CD4-positive, alpha-beta T cell treated with Interleukin-17A for 4 hours (primary cell): ENCODE data around the gene ACOXL.
"Not testable (repeated sequence)": the region's sequence is repeated elsewhere in the genome, so short reads cannot be mapped to it uniquely, and the experiment has no call there.

Experiments
- DNase-seq: peaks from one replicate; pipeline ENCODE4 v3.0.0-alpha.2; 2020; ENCODE audit warnings: mixed read lengths

Gene ACOXL

DNA sequence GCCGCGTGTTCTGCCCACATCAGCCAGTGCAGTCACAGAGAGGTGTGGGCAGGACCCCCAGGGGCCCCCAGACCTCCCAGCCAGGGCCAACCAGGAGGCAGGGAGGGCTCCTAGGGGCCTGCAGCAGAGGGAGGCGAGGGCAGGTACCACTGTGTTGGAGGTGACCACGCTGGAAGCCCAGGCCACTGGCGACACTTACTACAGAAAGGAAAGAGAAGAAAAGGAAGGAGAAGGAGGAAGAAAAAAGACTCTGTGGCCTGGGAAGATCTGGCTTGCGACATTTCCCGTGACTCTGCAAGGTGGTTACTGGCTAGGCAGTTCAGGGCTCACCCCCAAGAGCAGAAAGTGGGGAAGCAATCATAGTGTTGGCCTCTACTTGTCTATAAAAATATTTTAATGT is 290.3 kb downstream of the ACOXL start:
- DNase-seq, result no peak

DNA sequence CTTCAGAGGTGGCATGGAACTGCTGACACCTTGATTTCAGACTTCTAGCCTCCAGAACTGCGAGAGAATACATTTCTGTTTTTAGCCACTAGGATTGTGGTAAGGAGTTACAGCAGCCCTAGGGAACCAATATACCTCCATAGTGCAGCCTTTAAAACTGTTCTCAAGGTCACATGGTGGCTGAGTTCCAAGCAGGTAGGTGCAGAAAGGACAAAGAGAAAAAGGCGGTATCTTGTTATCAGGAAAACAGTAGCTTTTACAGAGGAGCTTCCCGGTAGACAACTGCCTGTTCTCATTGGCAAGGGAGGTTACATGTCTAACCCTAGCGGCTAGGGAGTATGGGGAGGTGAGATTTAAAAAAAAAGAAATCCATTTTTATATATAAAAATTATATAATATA is 292.1 kb downstream of the ACOXL start:
- no peak for DNase-seq

DNA sequence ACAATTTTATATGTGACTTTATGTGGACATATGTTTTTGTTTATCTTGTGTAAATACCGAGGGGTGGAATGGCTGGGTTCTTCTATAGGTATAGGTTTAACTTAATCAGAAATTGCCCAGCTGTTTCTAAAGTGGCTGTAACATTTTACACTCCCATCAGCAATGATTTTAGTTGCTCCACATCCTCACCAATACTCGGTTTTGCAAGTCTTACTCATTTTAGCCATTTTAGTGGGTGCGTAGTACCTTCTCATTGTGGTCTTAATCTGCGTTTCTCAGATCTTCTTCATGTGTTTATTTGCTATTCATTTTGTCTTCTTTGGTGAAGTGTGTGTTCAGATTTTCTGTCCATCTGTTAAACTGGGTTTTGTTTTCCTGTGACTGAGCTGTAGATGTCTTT is 292.9 kb downstream of the ACOXL start:
- no peak for DNase-seq

DNA sequence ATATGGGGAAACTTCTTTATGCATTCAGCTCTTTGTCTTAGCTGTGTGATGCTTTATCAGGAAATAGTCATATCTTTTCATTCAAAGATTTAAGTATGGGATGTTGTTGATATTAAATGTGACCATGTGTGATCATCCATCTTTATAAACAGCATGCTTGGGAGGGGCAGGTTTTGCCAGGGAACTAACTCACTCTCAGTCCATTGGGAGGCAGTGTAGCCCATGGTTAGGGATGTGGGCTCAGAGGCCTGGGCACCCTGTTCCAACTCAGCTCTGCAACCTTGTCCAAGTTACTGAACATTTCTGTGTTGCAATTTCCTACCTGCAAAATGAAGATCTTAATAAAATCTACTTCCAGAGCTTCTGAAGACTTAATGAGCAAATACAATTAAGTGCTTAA is 296.3 kb downstream of the ACOXL start:
- no peak for DNase-seq

DNA sequence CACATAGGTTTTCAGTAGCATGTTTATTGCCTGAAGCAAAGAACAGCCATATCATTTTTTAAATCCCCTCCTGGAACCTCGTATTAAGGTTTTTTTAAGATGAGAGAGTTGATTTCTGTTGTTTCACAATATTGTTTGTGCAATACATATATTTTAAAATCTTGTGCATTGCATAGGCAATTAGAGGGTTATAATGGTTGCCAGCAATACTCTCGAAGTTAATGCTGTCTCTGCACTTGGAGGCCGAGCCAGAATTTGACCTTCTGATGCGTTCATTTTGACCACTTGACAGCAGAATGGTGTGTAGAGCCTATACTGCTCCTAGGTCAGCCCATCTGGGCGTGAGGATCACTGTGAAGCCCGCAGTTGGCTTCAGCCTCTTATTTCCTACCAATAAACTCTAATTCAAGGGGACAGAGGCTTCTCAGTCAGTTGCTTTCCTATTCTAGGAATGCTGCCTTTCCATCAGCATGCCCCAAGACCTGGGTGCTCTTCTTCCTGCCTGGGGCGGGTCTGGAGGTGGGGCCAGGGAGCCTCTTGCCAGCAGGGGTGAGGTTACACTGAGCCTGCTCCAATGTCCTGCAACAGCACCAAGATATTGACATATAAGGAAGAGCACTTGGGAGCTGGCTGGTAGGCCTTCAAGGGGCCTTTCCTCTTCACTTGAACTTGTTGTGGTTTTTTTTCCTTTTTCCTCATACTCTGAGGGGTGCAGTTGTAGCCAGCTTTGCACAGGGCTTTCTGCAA is 297.0 kb downstream of the ACOXL start:
- DNase-seq, result no peak

DNA sequence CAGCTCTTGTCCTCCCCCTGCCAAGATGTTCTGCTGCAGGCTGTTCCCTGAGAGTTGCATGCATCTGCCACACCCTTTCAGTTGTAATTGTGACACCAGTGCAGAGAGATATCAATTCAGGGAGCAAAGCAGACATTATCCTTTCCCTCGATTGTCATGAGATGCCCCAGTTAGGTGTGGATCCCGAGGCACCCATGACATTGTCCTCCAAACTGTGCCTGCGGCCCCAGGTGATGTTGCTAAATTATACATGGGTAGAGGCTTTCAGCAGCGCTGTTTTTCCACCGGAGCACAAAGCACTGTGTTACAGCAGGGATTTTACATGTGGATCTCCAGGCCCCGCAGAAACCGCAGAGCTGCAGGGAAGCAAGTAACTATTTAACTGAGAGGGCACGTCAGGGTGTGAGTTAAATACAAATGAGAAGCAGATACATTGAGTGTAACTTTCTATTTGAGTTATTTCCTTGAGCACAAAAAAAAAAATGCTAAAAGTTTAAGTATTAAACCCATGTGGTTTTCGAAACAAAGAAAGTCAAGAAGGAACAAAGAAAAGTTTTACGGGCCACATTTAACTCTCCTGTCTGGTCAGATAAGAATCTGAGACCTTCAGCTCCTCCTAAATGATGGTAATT is 298.0 kb downstream of the ACOXL start:
- no peak for DNase-seq

DNA sequence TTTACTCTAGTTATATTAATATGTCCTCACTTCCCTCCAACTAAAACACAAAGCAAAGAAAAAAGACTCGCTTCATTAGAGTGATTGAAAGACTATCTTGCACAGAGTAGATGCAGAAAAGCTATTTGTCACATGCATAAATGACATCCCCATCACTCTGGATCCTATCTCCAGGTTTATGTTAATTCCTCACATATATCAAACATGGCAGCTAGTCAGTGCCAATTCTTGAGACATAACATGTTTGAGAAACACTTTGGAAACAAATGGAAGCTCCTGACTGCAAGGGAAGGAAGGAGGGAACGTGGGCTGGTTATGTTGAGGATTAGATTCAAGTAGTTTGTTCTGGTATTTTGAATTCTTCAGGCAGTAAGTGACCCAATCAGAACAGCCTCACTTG is 298.6 kb downstream of the ACOXL start:
- DNase-seq, result no peak

DNA sequence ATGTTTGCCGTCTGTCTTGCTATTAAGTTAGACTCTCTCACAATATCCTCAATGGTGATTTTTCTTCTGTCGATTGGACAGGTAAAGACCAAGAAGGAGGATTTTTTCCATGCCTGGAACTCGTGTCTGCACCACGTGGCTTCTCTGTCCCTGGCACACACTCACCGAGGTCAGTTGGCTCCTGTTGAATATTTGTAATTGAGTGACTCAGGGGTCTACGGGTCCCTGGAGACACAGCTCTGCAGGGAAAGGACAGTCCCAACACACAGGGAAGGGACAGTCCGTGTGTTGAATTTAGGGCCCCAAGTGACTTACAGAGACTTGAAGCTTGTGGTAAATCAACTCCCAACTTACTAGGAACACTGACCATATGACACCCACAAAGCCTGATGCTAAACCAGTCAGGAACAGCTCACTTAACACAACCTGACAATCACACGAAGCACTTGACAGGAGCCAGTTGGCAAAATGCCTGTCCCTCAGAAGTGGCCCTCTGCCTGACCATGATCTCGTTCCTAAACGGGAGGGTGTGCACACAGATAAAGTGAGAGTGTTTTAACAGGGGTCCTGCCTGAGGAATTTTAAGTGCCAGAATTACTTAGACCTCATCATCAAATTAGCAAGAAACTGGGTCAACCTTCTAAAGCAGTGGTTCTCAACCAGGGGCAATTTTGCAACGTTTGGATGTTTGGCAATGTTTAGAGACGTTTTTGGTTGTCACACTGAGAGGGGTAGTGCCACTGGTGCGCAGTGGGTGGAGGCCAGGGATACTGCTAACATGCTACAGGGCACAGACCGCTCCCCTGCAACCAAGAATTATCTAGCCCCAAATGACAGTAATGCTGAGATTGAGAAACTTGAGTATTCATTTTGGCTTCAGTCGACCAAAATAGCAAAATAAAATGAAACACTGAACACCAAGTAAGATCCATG is 299.4 kb downstream of the ACOXL start:
- DNase-seq, result no peak

DNA sequence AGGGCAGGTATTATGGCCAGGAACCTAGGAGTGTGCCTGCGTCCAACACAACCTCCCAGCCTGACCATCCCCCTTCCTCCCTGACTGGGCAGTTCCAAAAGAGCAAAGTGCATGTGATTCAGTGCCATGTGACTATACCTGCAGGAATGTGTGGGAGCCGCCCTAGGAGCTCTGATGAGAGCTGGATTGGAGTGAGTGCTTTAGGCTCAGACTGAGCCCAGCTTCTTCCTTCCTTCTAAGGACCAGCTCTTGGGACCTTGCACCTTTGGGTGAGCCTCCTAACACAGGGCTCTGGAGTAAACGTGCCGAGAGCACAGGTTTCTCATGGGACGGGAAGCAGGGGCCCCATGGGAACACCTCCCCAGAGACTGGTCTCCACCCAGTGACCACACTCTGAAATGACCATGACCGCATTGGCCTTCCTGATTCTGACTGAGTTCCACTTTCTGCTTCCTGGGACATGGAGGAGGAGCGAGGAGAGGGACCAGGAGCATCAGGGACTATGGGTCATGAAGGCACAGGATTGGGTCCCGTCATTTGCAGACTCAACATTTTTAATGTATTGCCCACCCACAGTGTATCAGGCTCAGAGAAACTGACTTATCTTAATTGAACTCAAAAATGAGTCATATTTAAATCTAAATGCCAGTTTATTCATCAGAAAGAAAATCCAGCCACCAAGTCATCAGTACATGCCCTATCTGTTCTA is 300.5 kb downstream of the ACOXL start:
- DNase-seq, result no peak

DNA sequence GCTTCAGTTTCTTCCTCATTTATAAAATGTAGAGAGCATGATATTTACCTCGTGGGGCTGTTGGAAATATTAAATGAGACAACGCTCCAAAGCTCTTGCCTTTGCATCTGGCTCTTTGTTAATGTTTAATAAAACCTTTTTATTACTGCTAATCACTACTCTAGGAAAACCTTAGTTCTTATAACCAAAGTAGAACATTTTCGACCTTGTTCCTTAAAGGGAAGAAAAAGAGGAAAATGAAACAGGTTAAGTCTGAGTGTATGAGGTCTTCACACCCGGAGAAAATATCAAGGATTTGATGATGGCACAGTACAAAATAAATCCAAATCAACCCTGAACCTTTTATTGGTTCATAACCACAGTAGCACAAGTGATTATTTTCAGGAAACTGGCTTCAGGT is 301.8 kb downstream of the ACOXL start:
- DNase-seq, result no peak

DNA sequence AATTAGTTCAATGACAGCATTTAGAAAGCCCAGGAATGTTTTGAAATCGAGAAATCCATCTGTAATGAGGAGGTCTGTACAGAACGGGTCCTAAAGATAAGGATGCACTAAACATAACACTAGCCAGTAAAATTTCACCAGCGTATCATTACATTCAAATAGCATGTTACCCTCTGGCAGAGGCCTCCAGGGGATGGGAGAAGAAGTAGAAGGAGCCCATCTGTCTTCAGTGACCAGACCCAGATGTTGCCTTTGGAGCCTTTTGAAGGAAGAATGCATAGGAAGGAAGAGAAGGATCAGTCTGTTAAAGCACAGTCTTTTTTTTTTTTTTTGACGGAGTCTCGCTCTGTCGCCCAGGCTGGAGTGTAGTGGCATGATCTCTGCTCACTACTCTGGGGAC is 302.2 kb downstream of the ACOXL start:
- DNase-seq, result no peak

DNA sequence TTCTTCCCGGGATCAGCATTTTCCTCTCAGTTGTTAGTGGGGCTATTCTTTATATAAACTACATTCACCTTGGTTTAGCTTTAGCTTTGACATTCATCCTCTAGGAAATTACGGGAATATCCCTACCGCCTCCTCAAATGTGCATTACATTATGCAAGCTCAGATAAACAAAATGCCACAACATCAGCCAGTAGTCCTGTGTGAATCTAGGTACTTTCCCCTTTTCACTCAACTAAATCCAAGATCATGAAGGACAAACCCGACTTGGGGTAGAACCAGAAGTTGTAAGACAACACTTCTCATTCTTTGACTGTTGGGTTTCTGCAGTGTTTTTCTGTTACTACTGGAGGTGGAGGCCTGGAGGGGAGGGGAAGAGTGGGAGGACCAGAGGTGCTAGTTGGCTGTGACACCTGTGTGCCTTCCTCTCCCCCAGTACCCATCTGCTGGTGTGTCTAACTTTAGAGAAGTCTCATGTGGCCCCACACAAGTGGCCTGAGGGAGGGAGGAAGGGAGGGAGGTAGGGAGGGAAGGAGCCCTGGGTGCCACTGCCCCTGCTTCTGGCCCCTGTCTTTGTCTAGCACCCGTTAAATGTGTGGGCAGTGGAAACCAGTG is 303.6 kb downstream of the ACOXL start:
- no peak for DNase-seq

DNA sequence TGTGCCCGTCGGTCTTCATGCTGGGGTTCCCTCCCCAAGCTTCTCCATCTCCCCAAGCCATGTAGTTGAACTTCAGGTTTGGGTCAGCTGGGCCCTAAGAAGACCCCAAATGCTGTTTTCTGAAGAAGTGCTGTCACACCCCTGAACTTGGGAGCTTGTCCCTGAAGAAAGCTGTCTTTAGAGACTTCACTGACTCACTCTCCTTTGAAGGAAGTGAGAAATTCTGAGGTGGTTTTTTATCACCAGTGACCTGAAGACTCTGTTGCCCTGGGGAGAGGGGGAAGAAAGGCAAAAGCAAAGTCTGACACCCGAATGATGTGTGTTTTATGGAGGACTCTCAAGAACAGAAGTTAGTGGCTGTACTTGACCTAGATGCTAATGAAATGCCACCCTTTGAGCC is 304.8 kb downstream of the ACOXL start:
- no peak for DNase-seq

DNA sequence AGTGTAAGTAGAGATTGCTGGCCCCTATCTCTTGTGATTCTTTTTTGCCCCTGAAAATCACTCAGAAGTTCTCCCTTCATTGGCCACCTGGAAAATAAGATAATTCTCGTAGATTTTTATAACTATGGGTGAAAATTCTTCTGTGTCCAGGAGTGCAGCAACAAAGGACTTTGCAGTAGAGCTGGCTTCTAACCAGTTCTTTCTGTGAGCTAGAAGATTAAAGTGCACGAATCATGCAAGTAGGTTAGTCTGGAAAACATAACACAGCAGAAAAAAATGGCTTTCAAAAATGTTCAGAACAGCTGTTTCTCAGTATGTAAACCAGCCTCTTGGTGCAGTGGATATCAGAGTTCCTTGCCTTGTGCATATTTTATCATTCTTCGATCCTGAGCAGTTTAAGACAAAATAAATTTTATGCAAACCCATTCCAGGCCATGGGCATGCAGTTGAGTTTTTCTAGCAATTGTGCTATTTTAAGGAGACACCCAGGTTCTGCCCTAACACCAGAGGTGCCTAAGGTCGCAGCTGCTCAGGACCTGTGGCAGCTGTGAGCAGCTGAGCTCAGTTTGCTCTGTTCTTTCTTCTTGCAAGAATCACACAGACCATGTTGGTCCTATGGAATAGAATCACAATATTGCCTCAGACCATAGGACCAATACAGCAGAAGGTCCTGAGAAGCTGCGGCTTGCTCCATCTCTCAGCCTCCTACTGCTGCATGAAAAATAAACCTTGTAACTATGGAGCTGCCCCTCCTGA is 307.4 kb downstream of the ACOXL start:
- no peak for DNase-seq

DNA sequence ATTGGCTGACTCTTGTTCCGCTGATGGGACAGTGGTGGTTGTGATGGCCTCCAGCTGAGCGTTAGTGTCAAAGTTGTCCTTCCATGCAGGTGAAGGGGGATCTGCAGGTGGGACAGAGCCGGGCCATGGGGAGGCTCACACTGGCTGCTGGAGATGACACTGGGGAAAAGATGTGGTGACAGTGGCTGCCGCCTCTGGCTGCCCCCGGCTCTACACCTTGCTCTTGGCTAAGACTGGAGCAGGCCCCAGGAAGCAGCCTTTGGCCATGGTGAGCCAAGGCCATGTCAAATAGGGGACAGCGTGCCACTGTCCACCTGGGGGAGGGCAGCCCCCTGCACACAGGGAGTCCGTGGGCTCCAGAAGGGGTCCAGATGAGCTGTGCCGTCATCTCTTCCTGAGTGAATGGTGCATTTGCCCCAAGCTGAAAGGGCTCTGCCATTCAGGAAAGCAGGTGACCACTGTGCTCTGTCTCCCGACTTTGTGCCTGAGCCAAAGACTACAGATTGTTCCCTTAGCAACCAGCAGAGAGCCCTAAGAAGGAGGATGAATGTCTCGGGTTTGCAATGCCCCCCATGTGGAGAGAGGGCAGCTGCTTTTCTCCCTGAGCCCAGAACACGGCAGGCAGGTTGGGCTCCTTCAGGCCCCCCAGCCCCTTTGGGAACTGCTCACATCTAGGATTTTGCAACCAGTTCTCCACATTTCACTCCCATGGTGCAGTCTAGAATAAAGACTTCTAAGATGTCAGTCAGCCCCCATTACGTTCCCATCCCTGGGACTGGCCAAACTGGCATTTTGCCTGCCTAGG is 309.2 kb downstream of the ACOXL start:
- DNase-seq, result no peak

DNA sequence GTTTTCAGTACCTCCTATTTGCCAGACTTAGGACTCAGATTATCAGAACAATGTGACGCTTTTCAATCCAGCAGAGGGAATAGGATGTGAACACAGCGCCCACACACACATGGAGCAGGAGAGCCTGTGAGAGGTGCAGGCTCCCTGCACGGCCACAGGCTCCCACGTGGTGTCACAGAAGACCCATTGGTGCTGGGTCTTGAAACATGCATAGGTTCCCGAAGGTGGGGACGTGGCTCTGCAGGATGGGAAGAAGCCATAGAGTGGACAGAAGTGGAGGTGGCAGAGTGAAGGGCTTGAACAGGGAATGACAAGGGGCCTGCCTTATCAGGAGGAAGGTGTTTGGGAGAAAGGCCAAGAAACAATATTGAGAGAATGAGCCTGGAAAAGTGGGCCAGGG is 309.9 kb downstream of the ACOXL start:
- DNase-seq, result no peak

DNA sequence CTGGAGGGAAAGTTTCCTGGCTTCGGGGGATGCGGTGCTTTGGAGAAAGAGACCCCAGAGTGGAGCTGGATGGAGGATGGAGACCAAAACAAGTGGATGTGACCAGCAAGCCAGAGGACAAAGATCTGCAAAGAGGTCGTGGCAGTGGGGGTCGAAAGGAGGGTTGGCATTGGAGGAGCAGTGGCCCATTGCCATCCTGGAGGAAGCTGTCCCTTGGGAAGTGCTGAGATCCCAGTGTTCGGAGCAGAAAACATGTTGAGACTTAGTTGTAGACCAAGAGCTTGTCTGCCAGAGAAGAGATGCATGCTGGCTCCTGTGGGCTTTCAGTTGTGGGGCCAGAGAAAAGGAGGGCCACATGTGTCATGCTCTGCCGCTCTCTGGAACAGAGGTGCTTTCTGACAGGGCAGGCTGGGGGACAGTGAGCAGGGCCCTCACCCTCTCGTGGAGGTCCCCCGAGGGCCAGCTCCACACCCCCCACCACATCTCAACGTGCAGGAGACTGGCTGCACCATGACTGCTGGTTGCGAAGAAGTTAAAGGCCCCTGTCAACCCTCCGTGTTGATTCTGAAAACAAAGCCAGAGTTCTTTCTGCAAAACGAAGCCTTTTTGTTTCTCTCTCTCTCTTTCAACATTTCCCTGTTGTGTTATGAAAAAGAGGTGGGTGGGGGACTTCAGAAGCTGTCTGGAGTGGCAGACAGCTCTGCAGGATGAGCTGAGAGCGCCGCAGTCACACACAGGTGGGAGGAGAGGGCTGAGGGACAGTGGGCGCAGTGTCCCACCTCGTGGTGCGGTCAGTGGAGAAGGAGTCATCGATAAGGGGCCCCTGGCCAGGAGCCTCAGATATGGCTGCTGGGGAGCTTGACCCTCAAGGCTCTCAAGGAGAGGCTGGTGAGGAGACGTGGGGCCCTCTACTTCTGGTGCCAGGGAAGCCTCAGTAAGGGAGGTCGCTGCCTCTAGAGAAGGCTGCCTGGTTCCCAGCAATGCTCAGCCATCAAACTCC is 310.7 kb downstream of the ACOXL start:
- no peak for DNase-seq

DNA sequence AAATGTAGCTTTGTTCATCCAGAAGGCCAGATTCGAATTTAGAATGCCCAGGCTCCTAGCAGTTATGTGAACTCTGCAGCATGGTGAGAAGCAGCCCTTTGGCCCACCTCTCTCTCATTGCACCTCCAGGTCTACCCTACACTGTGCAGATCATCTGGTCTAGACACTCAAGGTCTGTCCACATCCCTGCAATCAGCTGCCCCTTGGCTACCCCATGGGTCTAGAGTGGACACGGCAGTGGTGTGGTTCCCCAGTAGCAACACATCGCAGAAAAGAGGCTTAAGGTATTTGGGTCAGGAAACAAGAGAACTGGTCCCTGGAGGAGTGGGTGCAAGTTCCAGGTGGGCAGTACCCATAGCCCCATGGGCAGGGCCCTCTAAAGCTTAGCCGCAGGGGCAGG is 311.7 kb downstream of the ACOXL start:
- no peak for DNase-seq

DNA sequence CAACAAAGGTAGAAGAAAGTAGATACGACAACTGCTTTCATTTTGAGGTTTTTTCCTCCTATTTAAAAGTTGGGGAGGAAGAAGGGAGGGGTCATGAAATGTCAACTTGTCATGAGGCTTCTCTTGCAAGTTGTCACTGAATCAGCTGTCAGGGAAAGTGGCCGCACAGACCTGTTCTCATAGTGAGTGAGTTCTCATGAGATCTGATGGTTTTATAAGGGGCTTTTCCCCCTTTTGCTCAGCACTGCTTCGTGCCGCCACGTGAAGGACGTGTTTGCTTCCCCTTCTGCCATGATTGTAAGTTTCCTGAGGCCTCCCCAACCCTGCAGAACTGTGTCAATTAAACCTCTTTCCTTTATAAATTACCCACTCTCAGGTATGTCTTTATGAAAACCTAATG is 312.9 kb downstream of the ACOXL start:
- DNase-seq, result not testable (repeated sequence)
